Fibroblast of mammary gland (primary cell): ENCODE results near the gene TGM2.

Experiments used
- DNase-seq: peaks from one replicate; pipeline ENCODE4 v3.0.0-alpha.2; 2010; ENCODE audit warnings: low read depth
- H3K4me3 ChIP-seq: 2 replicates; pipeline ENCODE4 v1.5.1; 2011; ENCODE audit warnings: low read depth, mild to moderate bottlenecking, low read length, moderate library complexity; ENCODE audit not compliant: control insufficient read depth
- CTCF ChIP-seq: conservative IDR thresholded peaks from 2 replicates; pipeline ENCODE4 v1.5.1; 2011; ENCODE audit warnings: low read depth, low read length, inconsistent platforms; ENCODE audit not compliant: control insufficient read depth, insufficient read depth

Gene TGM2

GRCh38 chr20:38132910-38133501 is 32.1 kb downstream of the TGM2 start:
- DNase-seq: no peak
- no peak for TF ChIP-seq CTCF
- no peak overlapping the region for H3K4me3 ChIP-seq

GRCh38 chr20:38132156-38132909 is 32.7 kb downstream of the TGM2 start:
- H3K4me3 ChIP-seq: no peak overlapping the region
- no peak for TF ChIP-seq CTCF
- no peak for DNase-seq

- H3K4me3 ChIP-seq: no peak overlapping the region
- no peak for DNase-seq
- TF ChIP-seq CTCF: no peak
These were observed 33.4 kb downstream of the TGM2 start for GRCh38 chr20:38131588-38132121.

GRCh38 chr20:38130687-38131587 is 34.1 kb downstream of the TGM2 start:
- no peak for DNase-seq
- no peak for TF ChIP-seq CTCF
- H3K4me3 ChIP-seq: no peak overlapping the region

GRCh38 chr20:38129893-38130609 is 35.0 kb downstream of the TGM2 start:
- no peak for DNase-seq
- no peak for TF ChIP-seq CTCF
- H3K4me3 ChIP-seq: no peak overlapping the region
